ENCODE data around the gene REX1BD.

DNA sequence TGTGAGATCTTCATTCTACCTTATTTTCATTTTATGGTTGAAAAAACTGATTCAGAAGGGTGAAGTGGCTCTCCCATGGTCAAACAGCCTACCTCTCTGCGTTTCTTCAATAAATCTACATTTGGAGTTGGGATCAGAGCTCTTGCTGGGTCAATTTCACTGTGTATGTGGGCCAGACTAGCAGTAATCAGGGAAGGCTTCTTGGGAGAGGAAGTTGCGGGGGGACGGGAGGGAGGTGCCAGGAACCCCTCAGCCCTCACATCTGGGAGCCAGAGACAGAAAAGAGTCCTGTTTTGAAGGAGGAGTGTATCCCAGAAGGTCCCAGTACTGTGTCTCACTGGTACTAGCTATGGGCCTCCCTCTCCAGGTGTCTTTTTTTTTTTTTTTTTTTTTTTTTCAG, 30.0 kb upstream of the REX1BD start:
- no peak for TF ChIP-seq CTCF (IDR thresholded peaks at IDR 0.05; ENCODE audit: low read depth, low read length, poor library complexity, severe bottlenecking)
- TF ChIP-seq EZH2phosphoT487 (IDR thresholded peaks at IDR 0.05; ENCODE audit: borderline replicate concordance, low read length) = no peak
